ENCODE results near the gene SHKBP1. TPM values are rescaled to one million over a fixed set of nuclear protein-coding genes. Genes with fewer than 3 reads are reported as not detected.
"Not testable (repeated sequence)": the region's sequence is repeated elsewhere in the genome, so short reads cannot be mapped to it uniquely, and the experiment has no call there.

SHKBP1 gene
- total and polyA plus RNA-seq, 9 of the 15 experiments (the other 6 are each of a cell fraction or from before 2014, with no cell fraction given) = 1.2 to 58.1 (median 22.3) TPM

- peak in 1 of 2 experiments; percentile 59; a peak in 3 of 4 replicates for TF ChIP-seq MNT (conservative IDR thresholded peaks at IDR 0.05)
- 0 out of 3 replicates have a peak, but pooled peaks of 1 of the 2 experiments have one; percentile 16 for TF ChIP-seq CBX3 (IDR thresholded peaks at IDR 0.05; ENCODE audit: borderline replicate concordance in 1 of 2, low read length in 2 of 2)
These were observed 47.0 kb downstream of the SHKBP1 start (continued) for GRCh38 chr19:40623403-40624251.

- Histone ChIP-seq H3K4me2 (ENCODE audit: insufficient read depth, low read length) (0 out of 2 replicates have a peak overlapping the region, but pooled peaks have one; percentile 72), H3K27ac (ENCODE audit: extremely low read depth, low read depth, low read length) (peak overlapping the region; percentile 43; the same call in 2 of the 3 replicates), H3K36me3 (ENCODE audit: control insufficient read depth, insufficient read depth, low read length) (peaks cover 67% of the 10 kb centered on the region; the same call in 2 of the 3 replicates), H3K4me1 (replicated peaks in 1 of 2; ENCODE audit: control insufficient read depth in 2 of 2, insufficient read depth in 2 of 2, low read length in 2 of 2) (peaks cover 31 to 56% of the 10 kb centered on the region in 2 experiments)
- H3K79me2 ChIP-seq (ENCODE audit: control insufficient read depth, insufficient read depth, low read length); in situ Hi-C loops (cut with MboI); H3K9me3 ChIP-seq (replicated peaks; ENCODE audit: control insufficient read depth, insufficient read depth, low read depth, low read length); H4K20me1 ChIP-seq (replicated peaks; ENCODE audit: control insufficient read depth, insufficient read depth, low read length); BruUV-seq (replicated peaks); intact Hi-C loops (cut with micrococcal nuclease); H2AFZ ChIP-seq (ENCODE audit: low read depth, low read length); H3K9me1 ChIP-seq (ENCODE audit: control insufficient read depth, insufficient read depth, low read length); DNase-seq (ENCODE audit: extremely low read depth in 1 of 4, low spot score in 3 of 4); H3K4me3 ChIP-seq; H3K9ac ChIP-seq (ENCODE audit: insufficient read depth in 1 of 2, low read depth in 2 of 2, low read length in 2 of 2); H3K27me3 ChIP-seq (ENCODE audit: control insufficient read depth in 2 of 2, insufficient read depth in 2 of 2, low read length in 2 of 2); ATAC-seq: not testable (repeated sequence)
- FAIRE-seq = peak; percentile 42
- POLR2A ChIA-PET = interaction anchor here (0.8 to 2.6 kb wide), 5 partner anchors 10 to 160 kb away, joined by 3 to 7 read pairs (median 5); no protein-coding TSS in a partner anchor
- CTCF ChIA-PET (ENCODE audit: low intra/inter-chr PET ratio) = interaction anchor here (0.5 kb wide), 1 partner anchor 638 kb away, joined by 4 read pairs; no protein-coding TSS in a partner anchor
- WGBS (ENCODE audit: insufficient coverage, low coverage, missing lambda C conversion rate) = 55% methylated on average over 14 of the region's 14 CpGs
- TF ChIP-seq DPF2 (IDR thresholded peaks at IDR 0.05) = peak; percentile 15; the same call in 1 of the 2 replicates
- TF ChIP-seq ARID1B (IDR thresholded peaks at IDR 0.05) = peak; percentile 37
- TF ChIP-seq NBN (IDR thresholded peaks at IDR 0.05; ENCODE audit: low read depth) = 0 out of 2 replicates have a peak, but pooled peaks have one; percentile 20
- peak in 1 of 2 experiments; percentile 27; a peak in 2 of 4 replicates for TF ChIP-seq FOXK2 (conservative IDR thresholded peaks at IDR 0.05 in 1 of 2, IDR thresholded peaks at IDR 0.05 in 1 of 2; ENCODE audit: low read depth in 2 of 2)
- peak; percentile 17; the same call in 1 of the 2 replicates for TF ChIP-seq LEF1 (IDR thresholded peaks at IDR 0.05)
- TF ChIP-seq ZNF512 (tag; IDR thresholded peaks at IDR 0.05) = peak; percentile 76
- TF ChIP-seq ZBTB33 (CRISPR knock-in tag; IDR thresholded peaks at IDR 0.05) = peak; percentile 38; the same call in 1 of the 2 replicates
- TF ChIP-seq NFE2 (IDR thresholded peaks at IDR 0.05; ENCODE audit: low read depth) = peak; percentile 66; the same call in 1 of the 2 replicates
- 0 out of 2 replicates have a peak, but pooled peaks have one; percentile 27 for TF ChIP-seq SMARCA4 (IDR thresholded peaks at IDR 0.05)
These were observed 47.9 kb downstream of the SHKBP1 start for GRCh38 chr19:40624369-40625153.

All from K562 (cell line).